ENCODE results near the gene EYS. TPM values are rescaled to one million over a fixed set of nuclear protein-coding genes. Genes with fewer than 3 reads are reported as not detected.
A peak's percentile ranks its signal among the peaks of the same experiment; 100 is the strongest.

EYS gene
- total RNA-seq, 3 donors from 2014 or later: 1.3 to 2.9 TPM; not detected in 1

DNA sequence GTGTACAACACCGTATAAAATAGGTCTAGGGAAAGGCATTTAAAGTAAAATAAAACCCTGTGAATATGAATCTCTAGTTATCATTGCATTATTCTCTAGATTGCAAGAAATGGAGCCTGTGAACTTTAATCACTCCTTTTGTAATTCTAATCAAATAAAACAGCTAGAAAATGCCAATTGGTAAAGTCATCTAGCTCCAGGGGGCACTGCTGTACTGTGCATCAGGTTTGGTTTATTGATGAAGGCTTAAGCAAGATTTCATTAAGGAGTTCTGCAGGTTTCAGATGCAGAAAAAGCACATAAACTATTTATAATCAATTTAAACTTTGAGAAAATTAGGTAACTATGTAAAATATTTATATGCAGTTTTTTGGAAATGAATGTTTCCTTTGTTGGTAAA, 1426.5 kb downstream of the EYS start:
- DNase-seq (ENCODE audit: low spot score in 2 of 2): no peak

DNA sequence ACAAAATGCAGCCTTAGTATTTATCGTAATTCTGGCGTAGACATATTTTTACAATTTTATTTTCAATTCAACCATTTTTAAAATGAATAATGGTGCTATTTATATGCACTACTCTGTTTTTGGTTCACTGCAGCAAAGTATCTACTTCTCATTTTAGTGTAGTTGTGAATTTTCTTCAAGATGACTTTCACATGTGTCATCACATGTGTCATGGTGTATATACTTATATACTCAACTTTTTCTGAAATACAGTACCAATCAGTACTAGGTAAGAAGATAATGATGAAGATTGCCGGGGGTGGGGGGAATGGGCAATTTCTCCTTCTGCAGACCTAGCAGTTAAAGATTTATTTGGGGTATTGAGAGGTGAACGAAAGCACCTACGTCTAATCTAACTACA, 1436.9 kb downstream of the EYS start:
- no peak for DNase-seq (ENCODE audit: low spot score in 2 of 2)
- no peak overlapping the region for H3K27ac ChIP-seq
- no peaks in the 10 kb centered on the region for H3K36me3 ChIP-seq
- intact Hi-C loops (cut with DNase I; ENCODE audit: low total_unique reads): no loop called here
- H3K27me3 ChIP-seq: no peaks in the 10 kb centered on the region
- no peak overlapping the region for H3K4me3 ChIP-seq
- no peaks in the 10 kb centered on the region for H3K4me1 ChIP-seq
- H3K9me3 ChIP-seq: no peaks in the 10 kb centered on the region
- no peak for TF ChIP-seq POLR2A (IDR thresholded peaks at IDR 0.05)
- TF ChIP-seq, protein P1, sequence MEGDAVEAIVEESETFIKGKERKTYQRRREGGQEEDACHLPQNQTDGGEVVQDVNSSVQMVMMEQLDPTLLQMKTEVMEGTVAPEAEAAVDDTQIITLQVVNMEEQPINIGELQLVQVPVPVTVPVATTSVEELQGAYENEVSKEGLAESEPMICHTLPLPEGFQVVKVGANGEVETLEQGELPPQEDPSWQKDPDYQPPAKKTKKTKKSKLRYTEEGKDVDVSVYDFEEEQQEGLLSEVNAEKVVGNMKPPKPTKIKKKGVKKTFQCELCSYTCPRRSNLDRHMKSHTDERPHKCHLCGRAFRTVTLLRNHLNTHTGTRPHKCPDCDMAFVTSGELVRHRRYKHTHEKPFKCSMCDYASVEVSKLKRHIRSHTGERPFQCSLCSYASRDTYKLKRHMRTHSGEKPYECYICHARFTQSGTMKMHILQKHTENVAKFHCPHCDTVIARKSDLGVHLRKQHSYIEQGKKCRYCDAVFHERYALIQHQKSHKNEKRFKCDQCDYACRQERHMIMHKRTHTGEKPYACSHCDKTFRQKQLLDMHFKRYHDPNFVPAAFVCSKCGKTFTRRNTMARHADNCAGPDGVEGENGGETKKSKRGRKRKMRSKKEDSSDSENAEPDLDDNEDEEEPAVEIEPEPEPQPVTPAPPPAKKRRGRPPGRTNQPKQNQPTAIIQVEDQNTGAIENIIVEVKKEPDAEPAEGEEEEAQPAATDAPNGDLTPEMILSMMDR (IDR thresholded peaks at IDR 0.05): no peak
- TF ChIP-seq POLR2AphosphoS5 (IDR thresholded peaks at IDR 0.05): no peak

More for the DNA sequence above, 1426.5 kb downstream of the EYS start:
- no peaks in the 10 kb centered on the region for H3K27me3 ChIP-seq
- H3K4me1 ChIP-seq: no peaks in the 10 kb centered on the region
- H3K4me3 ChIP-seq: no peak overlapping the region
- no peak overlapping the region for H3K27ac ChIP-seq
- H3K36me3 ChIP-seq: no peaks in the 10 kb centered on the region
- TF ChIP-seq POLR2A (IDR thresholded peaks at IDR 0.05): no peak
- TF ChIP-seq POLR2AphosphoS5 (IDR thresholded peaks at IDR 0.05): no peak
- TF ChIP-seq, protein P1 (IDR thresholded peaks at IDR 0.05): peak in 1 of 3 donors; percentile 26
- intact Hi-C loops (cut with DNase I; ENCODE audit: low total_unique reads): no loop called here
- no peaks in the 10 kb centered on the region for H3K9me3 ChIP-seq

- intact Hi-C loops (cut with DNase I; ENCODE audit: low total_unique reads): no loop called here
Measured at GRCh38 chr6:64266351-64266821, 1440.6 kb downstream of the EYS start.

DNA sequence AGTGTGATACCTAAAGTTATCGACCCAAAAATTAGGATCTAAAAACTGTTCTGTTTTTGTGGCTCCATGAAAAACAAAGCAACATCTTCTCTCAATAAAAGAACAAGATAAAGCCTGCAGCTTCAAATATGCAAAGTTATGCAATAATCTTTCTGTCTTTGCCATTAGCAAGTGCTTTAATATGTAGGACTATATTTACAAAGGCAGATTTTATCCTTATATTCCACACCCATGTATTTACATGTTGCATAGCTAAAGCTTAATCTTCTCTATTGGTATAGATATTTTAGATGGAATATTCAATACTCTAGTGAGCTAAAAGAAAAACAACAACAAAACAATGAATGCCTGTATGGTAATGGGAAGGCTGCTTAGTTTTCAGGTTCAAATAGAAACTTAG, 1443.2 kb downstream of the EYS start:
- Histone ChIP-seq H3K4me1 (no peaks in the 10 kb centered on the region), H3K27me3 (no peaks in the 10 kb centered on the region), H3K9me3 (no peaks in the 10 kb centered on the region), H3K4me3 (no peak overlapping the region), H3K27ac (no peak overlapping the region), H3K36me3 (no peaks in the 10 kb centered on the region)
- TF ChIP-seq POLR2AphosphoS5 (IDR thresholded peaks at IDR 0.05) (no peak), POLR2A (IDR thresholded peaks at IDR 0.05) (no peak)
- TF ChIP-seq, protein P1 (IDR thresholded peaks at IDR 0.05): no peak
- intact Hi-C loops (cut with DNase I; ENCODE audit: low total_unique reads): no loop called here
- no peak for DNase-seq (ENCODE audit: low spot score in 2 of 2)

More at GRCh38 chr6:64266351-64266821, 1440.6 kb downstream of the EYS start:
- H3K9me3 ChIP-seq: no peaks in the 10 kb centered on the region
- no peak for TF ChIP-seq POLR2AphosphoS5 (IDR thresholded peaks at IDR 0.05)
- no peaks in the 10 kb centered on the region for H3K4me1 ChIP-seq
- H3K27ac ChIP-seq: no peak overlapping the region
- no peak for DNase-seq (ENCODE audit: low spot score in 2 of 2)
- no peaks in the 10 kb centered on the region for H3K27me3 ChIP-seq
- H3K4me3 ChIP-seq: no peak overlapping the region
- H3K36me3 ChIP-seq: no peaks in the 10 kb centered on the region

DNA sequence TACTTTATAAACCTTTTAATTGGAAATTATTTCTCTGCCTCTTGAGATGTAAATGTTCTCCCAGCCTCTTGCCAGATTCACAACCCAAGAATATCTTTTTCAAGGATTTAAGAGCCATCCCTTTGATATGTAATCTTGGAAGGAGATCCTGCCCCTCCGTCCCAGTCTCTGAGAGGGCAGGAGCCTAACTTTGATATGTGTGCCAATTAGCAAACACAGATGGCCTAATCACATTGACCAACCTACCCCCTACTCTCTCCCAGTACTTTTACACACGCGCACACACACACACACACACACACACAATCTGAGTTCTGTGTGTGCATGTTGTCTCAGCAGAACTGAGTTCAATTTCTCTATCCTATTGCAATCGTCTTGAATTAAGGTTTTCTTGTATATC, 1447.7 kb downstream of the EYS start:
- no peak overlapping the region for H3K27ac ChIP-seq
- no peaks in the 10 kb centered on the region for H3K9me3 ChIP-seq
- H3K36me3 ChIP-seq: no peaks in the 10 kb centered on the region
- H3K27me3 ChIP-seq: no peaks in the 10 kb centered on the region
- TF ChIP-seq POLR2A (IDR thresholded peaks at IDR 0.05): no peak
- no peak for TF ChIP-seq POLR2AphosphoS5 (IDR thresholded peaks at IDR 0.05)
- TF ChIP-seq, protein P1 (IDR thresholded peaks at IDR 0.05): no peak
- DNase-seq (ENCODE audit: low spot score in 2 of 2): no peak
- H3K4me1 ChIP-seq: no peaks in the 10 kb centered on the region
- intact Hi-C loops (cut with DNase I; ENCODE audit: low total_unique reads): no loop called here
- H3K4me3 ChIP-seq: no peak overlapping the region

DNA sequence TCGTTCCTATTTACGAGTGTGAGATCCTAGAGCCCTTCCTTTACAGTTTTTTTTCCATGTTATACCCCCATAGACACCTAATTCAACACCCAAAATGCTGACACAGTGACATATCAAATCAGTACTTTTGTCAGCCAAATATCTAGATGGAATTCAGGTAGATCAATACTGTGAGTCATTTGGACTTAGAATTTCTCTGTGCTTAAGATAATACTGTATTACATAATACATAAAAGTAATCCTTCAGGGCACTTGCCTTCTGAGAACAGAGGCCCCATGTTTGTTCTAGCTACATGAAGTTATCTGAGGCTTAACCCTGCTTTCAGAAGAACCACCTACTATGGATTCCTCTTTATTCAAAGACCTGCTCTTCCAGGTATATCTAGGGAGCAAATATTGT, 1448.3 kb downstream of the EYS start:
- Histone ChIP-seq H3K9me3 (no peaks in the 10 kb centered on the region), H3K4me3 (no peak overlapping the region), H3K27me3 (no peaks in the 10 kb centered on the region), H3K27ac (no peak overlapping the region), H3K36me3 (no peaks in the 10 kb centered on the region), H3K4me1 (no peaks in the 10 kb centered on the region)
- TF ChIP-seq, protein P1 (IDR thresholded peaks at IDR 0.05): no peak
- no peak for TF ChIP-seq POLR2A (IDR thresholded peaks at IDR 0.05)
- no peak for TF ChIP-seq POLR2AphosphoS5 (IDR thresholded peaks at IDR 0.05)
- DNase-seq (ENCODE audit: low spot score in 2 of 2): no peak
- intact Hi-C loops (cut with DNase I; ENCODE audit: low total_unique reads): no loop called here

All from breast epithelium (tissue), 4 donors.